DMS114 treated with DMSO at 0.1 percent for 48 hours (cell line): ENCODE measurements around the gene GLT6D1.

Source experiments
- DNase-seq: peaks from one replicate; lab custom pipeline; 2025; ENCODE audit not compliant: unreplicated experiment; lab: John Stamatoyannopoulos, UW

The GLT6D1 gene

GRCh38 chr9:135624282-135624681, 15.1 kb downstream of the GLT6D1 start:
- DNase-seq: no peak

- no peak for DNase-seq
Measured at GRCh38 chr9:135622415-135623020, 16.8 kb downstream of the GLT6D1 start.

GRCh38 chr9:135620558-135620957, 18.8 kb downstream of the GLT6D1 start:
- no peak for DNase-seq

- no peak for DNase-seq
Measured at GRCh38 chr9:135619599-135619886, 19.8 kb downstream of the GLT6D1 start.

- no peak for DNase-seq
Measured at GRCh38 chr9:135618866-135619598, 20.3 kb downstream of the GLT6D1 start.

- DNase-seq: no peak
Measured at GRCh38 chr9:135617991-135618411, 21.3 kb downstream of the GLT6D1 start.

GRCh38 chr9:135617538-135617900, 21.8 kb downstream of the GLT6D1 start:
- DNase-seq: no peak

GRCh38 chr9:135616619-135617537, 22.5 kb downstream of the GLT6D1 start:
- DNase-seq: no peak

- no peak for DNase-seq
Measured at GRCh38 chr9:135615666-135616618, 23.4 kb downstream of the GLT6D1 start.

- no peak for DNase-seq
Measured at GRCh38 chr9:135614821-135615665, 24.3 kb downstream of the GLT6D1 start.

- no peak for DNase-seq
Measured at GRCh38 chr9:135613946-135614805, 25.2 kb downstream of the GLT6D1 start.

GRCh38 chr9:135612981-135613910, 26.1 kb downstream of the GLT6D1 start:
- DNase-seq: no peak

GRCh38 chr9:135612437-135612836, 26.9 kb downstream of the GLT6D1 start:
- no peak for DNase-seq

- DNase-seq: no peak
Measured at GRCh38 chr9:135611875-135612209, 27.5 kb downstream of the GLT6D1 start.

- no peak for DNase-seq
Measured at GRCh38 chr9:135611142-135611874, 28.0 kb downstream of the GLT6D1 start.

- DNase-seq: no peak
Measured at GRCh38 chr9:135610290-135611141, 28.8 kb downstream of the GLT6D1 start.
